A549 (cell line): ENCODE results near the gene ERO1B. TPM values are rescaled to one million over a fixed set of nuclear protein-coding genes. Genes with fewer than 3 reads are reported as not detected.

Source experiments
- ATAC-seq, 2 experiments: fragments of 200-7000 bp in 1 of 2; fragments of >200 bp in 1 of 2; cut with Nextera tagmentation in 1 of 2; cut with Tn5 transposase in 1 of 2; 3 replicates each; pipeline versions ENCODE4 v1.8.0 to v1.9.1; 2018 to 2020; ENCODE audit warnings: mild to moderate bottlenecking in 1 of 2, moderate library complexity in 1 of 2
- CTCF ChIA-PET: fragments of 300-600 bp; sonication (Branson Sonifier 250); formaldehyde crosslinking; extraction: SDS; loops from one replicate; lab custom pipeline; 2021; ENCODE audit warnings: antibody characterized with exemption, inconsistent platforms; lab: Yijun Ruan, JAX
- POLR2A ChIA-PET: fragments of 350-600 bp; formaldehyde crosslinking; extraction: SDS; loops from one replicate; lab custom pipeline; 2021; ENCODE audit warnings: antibody characterized with exemption, inconsistent platforms; lab: Yijun Ruan, JAX
- DNase-seq, 2 experiments: peaks; one replicate each; pipeline versions ENCODE4 v3.0.0 to v3.0.0-alpha.2; 2011 to 2016; ENCODE audit warnings: low read depth in 1 of 2, low spot score in 1 of 2
- FAIRE-seq: peaks from 2 replicates; lab custom pipeline; 2011; peaks lifted over from hg19 to GRCh38; lab: Jason Lieb, UNC
- H3K27ac ChIP-seq, 2 experiments: fragments of >200 bp; sonication (Bioruptor Twin); formaldehyde crosslinking; 3 replicates each; pipeline ENCODE4 v1.5.1; 2016 to 2017
- H3K4me1 ChIP-seq: fragments of >200 bp; sonication (Bioruptor Twin); formaldehyde crosslinking; 3 replicates; pipeline ENCODE4 v1.6.1; 2016
- H3K4me2 ChIP-seq: fragments of >200 bp; sonication (Bioruptor Twin); formaldehyde crosslinking; 3 replicates; pipeline ENCODE4 v1.6.1; 2016
- H3K4me3 ChIP-seq: fragments of >200 bp; sonication (Bioruptor Twin); formaldehyde crosslinking; 3 replicates; pipeline ENCODE4 v1.5.1; 2016
- H3K9me3 ChIP-seq: fragments of >200 bp; sonication (Bioruptor Twin); formaldehyde crosslinking; 3 replicates; pipeline ENCODE4 v1.6.1; 2016
- BHLHE40 ChIP-seq: IDR thresholded peaks from 2 replicates; pipeline ENCODE4 v1.6.1; 2012; ENCODE audit warnings: low read depth, low read length, inconsistent platforms
- CBX8 ChIP-seq: fragments of 200-600 bp; sonication (generic); IDR thresholded peaks from 2 replicates; pipeline ENCODE4 v1.6.1; 2016
- CEBPB ChIP-seq, 2 experiments: fragments of >200 bp in 1 of 2; sonication (Bioruptor Twin) in 1 of 2; formaldehyde crosslinking in 1 of 2; IDR thresholded peaks; 2 replicates each; pipeline ENCODE4 v1.6.1; 2012 to 2016
- CHD4 ChIP-seq: fragments of 200-600 bp; sonication (generic); IDR thresholded peaks from 2 replicates; pipeline ENCODE4 v1.6.1; 2016; ENCODE audit warnings: antibody characterized with exemption, mild to moderate bottlenecking, borderline replicate concordance
- EHF ChIP-seq: fragments of 250-450 bp; sonication (Bioruptor Pico); IDR thresholded peaks from 2 replicates; pipeline ENCODE4 v1.5.0; 2020; ENCODE audit warnings: mild to moderate bottlenecking
- ELK1 ChIP-seq: fragments of 150-350 bp; IDR thresholded peaks from 2 replicates; pipeline ENCODE4 v1.6.1; 2014; ENCODE audit warnings: low read depth, mild to moderate bottlenecking, low read length
- EP300 ChIP-seq, 2 experiments: fragments of >200 bp; sonication (Bioruptor Twin); formaldehyde crosslinking; IDR thresholded peaks; 2 replicates in 1 of 2; 3 replicates in 1 of 2; pipeline ENCODE4 v1.6.1; 2016 to 2017
- ESRRA ChIP-seq: fragments of 150-350 bp; IDR thresholded peaks from 2 replicates; pipeline ENCODE4 v1.6.1; 2014; ENCODE audit warnings: mild to moderate bottlenecking, low read length, borderline replicate concordance
- FOXS1 ChIP-seq: fragments of 250-450 bp; sonication (Bioruptor Pico); IDR thresholded peaks from 2 replicates; pipeline ENCODE4 v1.5.0; 2020; ENCODE audit warnings: mild to moderate bottlenecking, moderate library complexity
- HEYL ChIP-seq: fragments of 250-450 bp; sonication (Bioruptor Pico); IDR thresholded peaks from 2 replicates; pipeline ENCODE4 v1.8.0; 2021; ENCODE audit warnings: mild to moderate bottlenecking, moderate library complexity
- JUNB ChIP-seq: fragments of >200 bp; sonication (Bioruptor Twin); formaldehyde crosslinking; IDR thresholded peaks from 2 replicates; pipeline ENCODE4 v1.6.1; 2016
- KDM1A ChIP-seq: fragments of 200-600 bp; sonication (generic); IDR thresholded peaks from 2 replicates; pipeline ENCODE4 v1.6.1; 2016; ENCODE audit warnings: low read depth, mild to moderate bottlenecking
- KDM5A ChIP-seq: fragments of 200-600 bp; sonication (generic); IDR thresholded peaks from 2 replicates; pipeline ENCODE4 v1.6.1; 2016; ENCODE audit warnings: antibody characterized with exemption, mild to moderate bottlenecking
- MYC ChIP-seq: IDR thresholded peaks from 2 replicates; pipeline ENCODE4 v1.6.1; 2012; ENCODE audit warnings: mild to moderate bottlenecking, inconsistent platforms, low read length, improper control_type of control experiment, borderline replicate concordance
- NR3C1 ChIP-seq: fragments of >200 bp; sonication (Bioruptor Twin); formaldehyde crosslinking; IDR thresholded peaks from 3 replicates; pipeline ENCODE4 v1.6.1; 2017
- PHF8 ChIP-seq: fragments of 200-600 bp; sonication (generic); IDR thresholded peaks from 2 replicates; pipeline ENCODE4 v1.6.1; 2016; ENCODE audit warnings: low read depth, mild to moderate bottlenecking, antibody characterized with exemption, moderate library complexity, borderline replicate concordance
- POLR2AphosphoS2 ChIP-seq: conservative IDR thresholded peaks from 2 replicates; pipeline ENCODE4 v1.6.1; 2012; ENCODE audit warnings: low read length, improper control_type of control experiment, inconsistent platforms
- RARB ChIP-seq: fragments of 250-450 bp; sonication (Bioruptor Pico); IDR thresholded peaks from 2 replicates; pipeline ENCODE4 v1.8.0; 2021; ENCODE audit warnings: mild to moderate bottlenecking, moderate library complexity
- REST ChIP-seq: fragments of 200-600 bp; sonication (generic); IDR thresholded peaks from 2 replicates; pipeline ENCODE4 v1.6.1; 2016; ENCODE audit warnings: antibody characterized with exemption, mild to moderate bottlenecking, moderate library complexity
- SMC3 ChIP-seq: fragments of >200 bp; sonication (Bioruptor Twin); formaldehyde crosslinking; IDR thresholded peaks from 3 replicates; pipeline ENCODE4 v1.6.1; 2018; ENCODE audit warnings: inconsistent platforms
- TP53 ChIP-seq: fragments of 250-450 bp; sonication (Bioruptor Pico); IDR thresholded peaks from 2 replicates; pipeline ENCODE4 v1.5.0; 2021; ENCODE audit warnings: mild to moderate bottlenecking, moderate library complexity
- ZC3H11A ChIP-seq: fragments of 450-650 bp; IDR thresholded peaks from 2 replicates; pipeline ENCODE4 v1.6.1; 2014; ENCODE audit warnings: antibody characterized with exemption, mild to moderate bottlenecking
- WGBS: methylation state at CpG from one replicate; pipeline ENCODE4 v1.1.6; 2017; ENCODE audit errors: missing lambda C conversion rate; 5-methylcytosine and 5-hydroxymethylcytosine counted together
- polyA plus RNA-seq, 4 experiments: library from polyadenylated mRNA; depleted of rRNA in 3 of 4; stranded (reverse); fragments of >200 nt; fragmentation: RNase III in 1 of 4; extraction: RNeasy Plus Mini Kit Qiagen cat#74134 plus additional on column Dnase treatment in 1 of 4; gene quantifications; 2 replicates in 3 of 4; 3 replicates in 1 of 4; pipeline ENCODE4 v1.2.3, GENCODE V29; 2011 to 2017
- TF ChIP-seq, protein P1 (sequence below): fragments of 250-450 bp; sonication (Bioruptor Pico); IDR thresholded peaks from 2 replicates; pipeline ENCODE4 v1.5.0; 2021; ENCODE audit warnings: mild to moderate bottlenecking, moderate library complexity, borderline replicate concordance
- TF ChIP-seq, protein P2 (sequence below): fragments of 250-450 bp; sonication (Bioruptor Pico); IDR thresholded peaks from 2 replicates; pipeline ENCODE4 v1.5.0; 2020; ENCODE audit warnings: low read depth, mild to moderate bottlenecking, moderate library complexity
- TF ChIP-seq, protein P3 (sequence below): IDR thresholded peaks from 2 replicates; pipeline ENCODE4 v1.6.1; 2012
- TF ChIP-seq, protein P4 (sequence below): IDR thresholded peaks from 2 replicates; pipeline ENCODE4 v1.6.1; 2012

ERO1B gene
- polyA plus RNA-seq, 2 of the 4 experiments (the other 2 are of a cell fraction), result 3.2 to 9.8 TPM

DNA sequence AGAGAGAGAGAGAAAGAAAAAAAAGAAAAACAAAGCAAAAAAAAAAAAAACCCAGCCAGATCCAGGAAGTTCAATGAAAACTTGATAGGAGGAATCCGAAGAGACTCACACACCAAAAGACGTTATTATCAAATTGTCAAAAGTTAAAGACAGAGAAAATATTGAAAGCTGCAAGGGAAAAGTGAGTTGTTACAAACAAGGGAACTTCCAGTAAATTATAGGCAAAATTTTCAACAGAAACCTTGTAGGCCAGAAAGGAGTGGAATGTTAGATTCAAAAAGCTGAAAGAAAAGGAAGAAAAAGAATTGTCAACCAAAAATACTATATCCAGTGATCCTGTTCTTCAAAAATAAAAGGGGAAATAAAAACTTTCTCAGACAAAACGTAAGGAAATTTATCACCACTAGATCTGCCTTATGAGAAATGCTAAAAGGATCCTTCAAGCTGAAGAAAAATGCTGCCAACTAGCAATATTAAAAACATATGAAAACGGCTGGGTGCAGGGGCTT, 23.6 kb downstream of the ERO1B start (continued):
- TF ChIP-seq MYC, result no peak
- no peak for TF ChIP-seq BHLHE40
- no peak for TF ChIP-seq PHF8
- TF ChIP-seq, protein P1, sequence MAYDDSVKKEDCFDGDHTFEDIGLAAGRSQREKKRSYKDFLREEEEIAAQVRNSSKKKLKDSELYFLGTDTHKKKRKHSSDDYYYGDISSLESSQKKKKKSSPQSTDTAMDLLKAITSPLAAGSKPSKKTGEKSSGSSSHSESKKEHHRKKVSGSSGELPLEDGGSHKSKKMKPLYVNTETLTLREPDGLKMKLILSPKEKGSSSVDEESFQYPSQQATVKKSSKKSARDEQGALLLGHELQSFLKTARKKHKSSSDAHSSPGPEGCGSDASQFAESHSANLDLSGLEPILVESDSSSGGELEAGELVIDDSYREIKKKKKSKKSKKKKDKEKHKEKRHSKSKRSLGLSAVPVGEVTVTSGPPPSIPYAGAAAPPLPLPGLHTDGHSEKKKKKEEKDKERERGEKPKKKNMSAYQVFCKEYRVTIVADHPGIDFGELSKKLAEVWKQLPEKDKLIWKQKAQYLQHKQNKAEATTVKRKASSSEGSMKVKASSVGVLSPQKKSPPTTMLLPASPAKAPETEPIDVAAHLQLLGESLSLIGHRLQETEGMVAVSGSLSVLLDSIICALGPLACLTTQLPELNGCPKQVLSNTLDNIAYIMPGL (CRISPR knock-in tag), result no peak
- no peak for TF ChIP-seq CEBPB (IDR thresholded peaks at IDR 0.05)
- TF ChIP-seq FOXS1 (CRISPR knock-in tag), result no peak

- ChIA-PET POLR2A (no interaction called here), CTCF (interaction anchor here (1.2 kb wide), 1 partner anchor 35 kb away, joined by 3 read pairs; no protein-coding TSS in a partner anchor)
- DNase-seq, result no peak
- H3K4me3 ChIP-seq, result no peak overlapping the region
- no peak overlapping the region for H3K4me2 ChIP-seq
- TF ChIP-seq EHF (CRISPR knock-in tag) (no peak), REST (no peak), JUNB (no peak), FOXS1 (CRISPR knock-in tag) (no peak), NR3C1 (no peak), CEBPB (IDR thresholded peaks at IDR 0.05) (no peak)
- TF ChIP-seq, protein P2, sequence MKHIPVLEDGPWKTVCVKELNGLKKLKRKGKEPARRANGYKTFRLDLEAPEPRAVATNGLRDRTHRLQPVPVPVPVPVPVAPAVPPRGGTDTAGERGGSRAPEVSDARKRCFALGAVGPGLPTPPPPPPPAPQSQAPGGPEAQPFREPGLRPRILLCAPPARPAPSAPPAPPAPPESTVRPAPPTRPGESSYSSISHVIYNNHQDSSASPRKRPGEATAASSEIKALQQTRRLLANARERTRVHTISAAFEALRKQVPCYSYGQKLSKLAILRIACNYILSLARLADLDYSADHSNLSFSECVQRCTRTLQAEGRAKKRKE, result no peak
- ATAC-seq, result no peak
- H3K27ac ChIP-seq, result no peak overlapping the region
- no peak for FAIRE-seq
- no peaks in the 10 kb centered on the region for H3K4me1 ChIP-seq
- peaks cover 13% of the 10 kb centered on the region; the same call in 2 of the 3 replicates for H3K9me3 ChIP-seq
Measured at GRCh38 chr1:236257216-236257615, 24.5 kb downstream of the ERO1B start.

DNA sequence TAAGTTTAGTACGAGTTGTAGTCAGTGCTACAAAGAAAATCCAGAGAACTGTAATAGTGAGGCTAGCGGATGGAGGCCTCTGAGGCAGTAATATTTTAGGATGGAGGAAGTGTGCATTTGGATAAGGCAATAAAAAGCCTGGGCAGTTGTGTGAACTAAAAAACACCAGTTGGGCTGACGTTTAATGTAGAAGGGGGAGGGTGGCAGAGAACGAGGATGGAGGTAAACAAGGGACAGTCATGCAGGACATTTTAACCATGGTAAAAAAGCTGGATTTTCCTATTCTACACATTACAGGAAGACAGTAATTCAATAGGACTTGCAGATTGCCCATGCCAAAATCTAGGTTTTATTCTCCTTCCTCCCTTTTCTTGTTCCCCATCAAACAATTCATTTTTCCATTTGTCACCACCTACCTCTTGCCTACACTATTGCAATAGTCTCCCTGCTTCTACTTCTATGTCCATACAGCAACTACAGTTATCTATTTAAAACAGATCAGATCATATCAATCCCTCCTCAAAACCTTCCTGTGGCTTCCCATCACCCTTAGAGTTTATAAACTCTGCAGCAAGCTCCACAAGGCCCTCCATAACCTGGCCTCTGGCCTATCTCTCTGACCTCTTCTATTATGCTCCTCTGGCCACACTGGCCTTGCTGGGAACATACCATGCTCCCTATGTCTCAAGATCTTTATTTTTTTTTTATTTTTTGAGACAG, 27.7 kb downstream of the ERO1B start:
- no peaks in the 10 kb centered on the region for H3K4me1 ChIP-seq
- no peak for TF ChIP-seq KDM5A
- TF ChIP-seq CBX8, result no peak
- TF ChIP-seq HEYL, result no peak
- TF ChIP-seq, protein P3, sequence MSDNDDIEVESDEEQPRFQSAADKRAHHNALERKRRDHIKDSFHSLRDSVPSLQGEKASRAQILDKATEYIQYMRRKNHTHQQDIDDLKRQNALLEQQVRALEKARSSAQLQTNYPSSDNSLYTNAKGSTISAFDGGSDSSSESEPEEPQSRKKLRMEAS, result no peak
- TF ChIP-seq EP300 (IDR thresholded peaks at IDR 0.05), result no peak
- TF ChIP-seq EHF (CRISPR knock-in tag), result no peak
- TF ChIP-seq ZC3H11A, result no peak
- TF ChIP-seq KDM1A, result no peak
- no peak for TF ChIP-seq RARB (CRISPR knock-in tag)
- TF ChIP-seq SMC3, result no peak
- TF ChIP-seq CHD4, result no peak
- no peak for TF ChIP-seq TP53 (CRISPR knock-in tag)
- TF ChIP-seq POLR2AphosphoS2, result no peak
- TF ChIP-seq, protein P4, sequence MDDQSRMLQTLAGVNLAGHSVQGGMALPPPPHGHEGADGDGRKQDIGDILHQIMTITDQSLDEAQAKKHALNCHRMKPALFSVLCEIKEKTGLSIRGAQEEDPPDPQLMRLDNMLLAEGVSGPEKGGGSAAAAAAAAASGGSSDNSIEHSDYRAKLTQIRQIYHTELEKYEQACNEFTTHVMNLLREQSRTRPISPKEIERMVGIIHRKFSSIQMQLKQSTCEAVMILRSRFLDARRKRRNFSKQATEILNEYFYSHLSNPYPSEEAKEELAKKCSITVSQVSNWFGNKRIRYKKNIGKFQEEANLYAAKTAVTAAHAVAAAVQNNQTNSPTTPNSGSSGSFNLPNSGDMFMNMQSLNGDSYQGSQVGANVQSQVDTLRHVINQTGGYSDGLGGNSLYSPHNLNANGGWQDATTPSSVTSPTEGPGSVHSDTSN, result no peak
- no peak for TF ChIP-seq ELK1
- TF ChIP-seq ESRRA, result no peak
- H3K4me2 ChIP-seq, result no peak overlapping the region
- ChIA-PET POLR2A (no interaction called here), CTCF (interaction anchor here (0.7 kb wide), 1 partner anchor 954 kb away, joined by 3 read pairs; no protein-coding TSS in a partner anchor)
- WGBS, result 85% methylated on average over 4 of the region's 4 CpGs
- H3K27ac ChIP-seq, result no peak overlapping the region
- ATAC-seq (no peak), FAIRE-seq (no peak), DNase-seq (no peak)
- H3K4me3 ChIP-seq, result no peak overlapping the region
- H3K9me3 ChIP-seq, result peaks cover 3% of the 10 kb centered on the region; the same call in 1 of the 3 replicates
